Measurements from ENCODE around the gene LUZP1.

Gene LUZP1

DNA sequence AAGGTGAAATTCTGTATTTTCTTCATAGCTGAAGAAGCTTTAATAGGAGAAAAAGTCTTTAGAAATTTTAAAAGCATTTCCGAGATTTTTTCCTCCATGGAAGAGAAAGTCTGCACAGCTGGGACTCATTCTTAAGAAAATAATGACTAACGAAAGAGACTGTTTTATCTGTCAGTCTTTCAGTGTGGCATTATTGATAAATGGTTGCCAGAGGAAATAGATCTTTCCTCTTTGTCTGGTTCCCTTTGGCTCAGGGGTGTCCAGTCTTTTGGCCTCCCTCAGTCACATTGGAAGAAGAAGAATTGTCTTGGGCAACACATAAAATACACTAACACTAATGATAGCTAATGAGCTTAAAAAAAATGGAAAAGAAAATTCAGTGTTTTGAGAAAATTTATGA lies 99.5 kb downstream of the LUZP1 start:
- H3K4me3 ChIP-seq (ENCODE audit: low read depth, low read length) = no peak overlapping the region
- TF ChIP-seq, protein P1, sequence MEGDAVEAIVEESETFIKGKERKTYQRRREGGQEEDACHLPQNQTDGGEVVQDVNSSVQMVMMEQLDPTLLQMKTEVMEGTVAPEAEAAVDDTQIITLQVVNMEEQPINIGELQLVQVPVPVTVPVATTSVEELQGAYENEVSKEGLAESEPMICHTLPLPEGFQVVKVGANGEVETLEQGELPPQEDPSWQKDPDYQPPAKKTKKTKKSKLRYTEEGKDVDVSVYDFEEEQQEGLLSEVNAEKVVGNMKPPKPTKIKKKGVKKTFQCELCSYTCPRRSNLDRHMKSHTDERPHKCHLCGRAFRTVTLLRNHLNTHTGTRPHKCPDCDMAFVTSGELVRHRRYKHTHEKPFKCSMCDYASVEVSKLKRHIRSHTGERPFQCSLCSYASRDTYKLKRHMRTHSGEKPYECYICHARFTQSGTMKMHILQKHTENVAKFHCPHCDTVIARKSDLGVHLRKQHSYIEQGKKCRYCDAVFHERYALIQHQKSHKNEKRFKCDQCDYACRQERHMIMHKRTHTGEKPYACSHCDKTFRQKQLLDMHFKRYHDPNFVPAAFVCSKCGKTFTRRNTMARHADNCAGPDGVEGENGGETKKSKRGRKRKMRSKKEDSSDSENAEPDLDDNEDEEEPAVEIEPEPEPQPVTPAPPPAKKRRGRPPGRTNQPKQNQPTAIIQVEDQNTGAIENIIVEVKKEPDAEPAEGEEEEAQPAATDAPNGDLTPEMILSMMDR (IDR thresholded peaks at IDR 0.05; ENCODE audit: low read depth, low read length) = no peak
- no peak for DNase-seq (ENCODE audit: low read depth, low spot score)
- in situ Hi-C loops (cut with HindIII; ENCODE audit: low sequenced_read_pairs) = no loop called here

DNA sequence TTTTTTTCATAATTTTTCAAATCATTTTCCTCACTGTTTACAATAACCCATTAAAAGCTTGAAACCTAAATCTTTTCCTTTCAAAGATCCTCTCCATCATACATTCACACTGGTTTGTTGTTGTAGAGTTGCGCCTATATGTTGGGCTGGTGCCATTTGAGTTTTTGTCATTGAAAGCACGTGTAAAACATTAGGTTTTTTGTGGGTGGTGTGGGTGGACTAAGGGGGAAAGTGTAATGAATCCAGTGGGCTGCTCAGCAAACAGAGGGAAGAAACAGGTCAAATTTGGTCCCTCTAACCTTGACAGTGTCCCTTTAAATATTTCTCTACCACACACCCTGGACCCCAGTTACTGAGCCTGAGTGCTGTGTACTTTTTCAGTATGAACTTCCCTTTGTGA lies 102.6 kb downstream of the LUZP1 start:
- DNase-seq (ENCODE audit: low read depth, low spot score) = no peak
- no peak overlapping the region for H3K4me3 ChIP-seq (ENCODE audit: low read depth, low read length)
- in situ Hi-C loops (cut with HindIII; ENCODE audit: low sequenced_read_pairs) = no loop called here
- TF ChIP-seq, protein P1 (IDR thresholded peaks at IDR 0.05; ENCODE audit: low read depth, low read length) = no peak

DNA sequence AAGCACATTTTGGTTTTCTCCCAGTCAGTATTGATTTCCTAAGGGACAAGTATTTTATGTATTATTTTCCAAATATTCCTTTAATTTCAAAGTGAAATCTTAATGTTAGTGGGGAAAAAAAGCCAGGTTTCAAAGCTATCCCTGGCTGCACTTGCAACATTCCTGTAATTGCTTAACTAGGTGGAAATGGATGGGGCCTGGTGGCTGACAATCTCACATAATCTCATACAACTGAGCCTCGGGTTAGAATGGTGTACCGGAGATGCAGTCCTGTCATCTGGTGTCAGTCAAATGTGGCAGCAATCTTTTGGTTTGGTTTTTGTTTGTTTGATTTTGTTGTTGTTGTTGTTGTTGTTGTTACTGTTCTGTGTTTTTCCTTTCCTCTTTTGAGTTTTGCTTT lies 103.3 kb downstream of the LUZP1 start:
- H3K4me3 ChIP-seq (ENCODE audit: low read depth, low read length) = no peak overlapping the region
- in situ Hi-C loops (cut with HindIII; ENCODE audit: low sequenced_read_pairs) = no loop called here
- no peak for DNase-seq (ENCODE audit: low read depth, low spot score)
- TF ChIP-seq, protein P1 (IDR thresholded peaks at IDR 0.05; ENCODE audit: low read depth, low read length) = no peak

DNA sequence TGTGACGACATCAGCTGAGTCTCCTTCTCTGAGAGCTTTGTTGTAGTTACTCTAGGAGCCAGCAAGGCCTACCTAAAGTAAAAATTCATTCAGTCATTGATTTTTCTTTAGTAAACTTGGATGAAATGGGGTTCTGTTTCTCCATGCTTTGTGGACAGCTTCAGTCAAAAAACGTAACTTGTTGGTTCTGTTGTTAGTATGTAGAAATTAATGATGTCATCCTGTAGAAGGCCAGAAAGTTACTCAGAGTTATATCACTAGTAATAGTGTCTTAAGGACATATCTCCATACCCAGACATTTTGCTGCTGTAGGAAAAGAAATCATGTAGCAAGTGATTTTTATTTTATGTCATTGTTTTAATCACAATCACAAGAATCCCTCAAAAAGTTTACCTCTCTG lies 106.4 kb downstream of the LUZP1 start:
- in situ Hi-C loops (cut with HindIII; ENCODE audit: low sequenced_read_pairs) = no loop called here
- no peak for DNase-seq (ENCODE audit: low read depth, low spot score)
- TF ChIP-seq, protein P1 (IDR thresholded peaks at IDR 0.05; ENCODE audit: low read depth, low read length) = no peak
- no peak overlapping the region for H3K4me3 ChIP-seq (ENCODE audit: low read depth, low read length)

DNA sequence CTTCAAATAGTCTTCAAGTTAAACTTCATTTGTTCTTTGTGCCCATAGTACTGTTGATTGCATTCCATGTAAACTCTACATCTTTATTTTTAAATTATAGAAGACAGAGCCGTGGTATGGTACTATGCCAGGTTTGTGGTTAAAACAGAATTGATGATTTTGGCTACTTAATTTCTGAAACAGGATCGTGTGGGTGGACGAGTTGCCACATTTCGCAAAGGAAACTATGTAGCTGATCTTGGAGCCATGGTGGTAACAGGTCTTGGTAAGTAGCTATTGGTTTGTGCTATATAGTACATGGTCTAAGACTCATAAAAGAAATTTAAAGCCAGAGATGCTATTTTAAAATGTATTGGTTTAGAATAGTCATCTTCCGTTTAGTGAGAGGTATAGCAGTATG lies 111.4 kb downstream of the LUZP1 start:
- H3K4me3 ChIP-seq (ENCODE audit: low read depth, low read length) = no peak overlapping the region
- in situ Hi-C loops (cut with HindIII; ENCODE audit: low sequenced_read_pairs) = no loop called here
- TF ChIP-seq, protein P1 (IDR thresholded peaks at IDR 0.05; ENCODE audit: low read depth, low read length) = no peak
- DNase-seq (ENCODE audit: low read depth, low spot score) = no peak

DNA sequence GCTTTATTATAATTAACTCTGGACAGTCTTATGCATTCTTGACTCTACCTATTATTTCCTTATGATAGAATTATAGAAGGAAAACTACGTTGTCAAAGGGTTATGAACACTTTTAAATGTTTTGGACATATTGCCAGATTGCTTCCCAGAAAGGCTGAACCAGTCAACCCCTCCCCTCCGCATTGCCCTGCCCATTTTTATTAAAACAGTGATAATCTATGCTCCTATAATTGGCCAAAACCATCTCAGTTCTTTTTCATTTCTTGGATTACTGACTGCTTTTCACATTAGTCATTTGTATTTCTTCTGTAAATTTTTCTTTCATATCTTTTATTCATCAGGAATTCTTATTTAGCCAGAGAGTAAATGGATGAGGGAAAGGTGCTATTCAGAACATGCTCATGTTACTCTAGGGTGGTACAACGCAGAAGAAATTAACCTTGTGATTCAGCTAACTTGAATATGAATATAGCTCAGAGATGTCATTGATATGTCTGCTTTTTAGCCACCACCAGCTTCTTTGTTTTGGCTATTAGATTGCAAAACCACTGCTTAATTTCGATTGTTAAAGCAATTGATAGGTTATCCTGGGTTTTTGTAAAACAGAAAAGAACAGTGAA lies 117.3 kb downstream of the LUZP1 start:
- H3K4me3 ChIP-seq (ENCODE audit: low read depth, low read length) = no peak overlapping the region
- in situ Hi-C loops (cut with HindIII; ENCODE audit: low sequenced_read_pairs) = no loop called here
- no peak for DNase-seq (ENCODE audit: low read depth, low spot score)
- TF ChIP-seq, protein P1 (IDR thresholded peaks at IDR 0.05; ENCODE audit: low read depth, low read length) = no peak

DNA sequence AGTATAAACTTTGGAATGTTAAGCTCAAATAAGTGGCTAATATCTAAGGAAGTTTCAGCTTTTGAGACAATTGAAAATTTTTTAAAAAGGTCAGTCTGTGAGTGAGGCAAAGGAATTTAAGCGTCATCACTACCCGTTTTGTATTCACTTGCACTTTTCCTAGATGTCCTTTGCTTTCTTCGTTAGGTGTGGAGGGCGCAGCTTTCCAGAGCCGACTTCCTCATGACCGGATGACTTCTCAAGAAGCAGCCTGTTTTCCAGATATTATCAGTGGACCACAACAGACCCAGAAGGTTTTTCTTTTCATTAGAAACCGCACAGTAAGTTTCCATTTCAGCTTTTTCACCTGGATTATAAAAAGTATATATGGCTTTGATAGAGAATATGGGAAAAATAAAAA lies 118.5 kb downstream of the LUZP1 start:
- TF ChIP-seq, protein P1 (IDR thresholded peaks at IDR 0.05; ENCODE audit: low read depth, low read length) = no peak
- no peak for DNase-seq (ENCODE audit: low read depth, low spot score)
- no peak overlapping the region for H3K4me3 ChIP-seq (ENCODE audit: low read depth, low read length)
- in situ Hi-C loops (cut with HindIII; ENCODE audit: low sequenced_read_pairs) = no loop called here

All from astrocyte of the spinal cord (primary cell).